Transverse colon (tissue), 3 donors: ENCODE data around the gene PASK.

ENCODE experiments used
- CTCF ChIP-seq, 5 experiments: fragments of 200-600 bp in 3 of 5; fragments of 450-650 bp in 2 of 5; sonication (generic) in 3 of 5; IDR thresholded peaks; 1 replicate in 2 of 5; 2 replicates in 3 of 5; pipeline ENCODE4 v1.5.1; 2016 to 2017; ENCODE audit warnings: antibody characterized with exemption in 5 of 5, inconsistent platforms in 3 of 5, mild to moderate bottlenecking in 2 of 5, moderate library complexity in 1 of 5
- POLR2A ChIP-seq: fragments of 450-650 bp; IDR thresholded peaks from one replicate; pipeline ENCODE4 v1.6.1; 2016; ENCODE audit warnings: antibody characterized with exemption, mild to moderate bottlenecking, moderate library complexity

GRCh38 chr2:241069821-241070281, 79.4 kb downstream of the PASK start:
- TF ChIP-seq POLR2A (no peak), CTCF (IDR thresholded peaks at IDR 0.05) (no peak)
